Fibroblast of skin of abdomen (primary cell): ENCODE data around the gene PHLPP1. TPM values are rescaled to one million over a fixed set of nuclear protein-coding genes. Genes with fewer than 3 reads are reported as not detected.
"Not testable (repeated sequence)": the region's sequence is repeated elsewhere in the genome, so short reads cannot be mapped to it uniquely, and the experiment has no call there.

Experiments
- DNase-seq: peaks from one replicate; pipeline ENCODE4 v3.0.0-alpha.2; 2013
- polyA plus RNA-seq, 2 experiments: library from polyadenylated mRNA; unstranded; fragments of 120-200 nt; gene quantifications; one replicate each; pipeline ENCODE4 v1.2.1, GENCODE V29; 2013; ENCODE audit not compliant: insufficient read length in 2 of 2

The PHLPP1 gene
- polyA plus RNA-seq (2013, experiment 1 of 2; ENCODE audit: insufficient read length), result 4.1 TPM
- polyA plus RNA-seq (2013, experiment 2 of 2; ENCODE audit: insufficient read length), result 4.2 TPM

- DNase-seq, result no peak
These were observed at the start of gene PHLPP1 for GRCh38 chr18:62715436-62715758. PHLPP1 (plus strand) TSS chr18:62715541; CDS start chr18:62715684, 143 bp downstream.

GRCh38 chr18:62669225-62669624 is 46.1 kb upstream of the PHLPP1 start:
- no peak for DNase-seq

- no peak for DNase-seq
These were observed 44.8 kb upstream of the PHLPP1 start for GRCh38 chr18:62670573-62670972.

- DNase-seq, result no peak
These were observed 42.7 kb upstream of the PHLPP1 start for GRCh38 chr18:62672600-62672999.

GRCh38 chr18:62678847-62679485 is 36.4 kb upstream of the PHLPP1 start:
- no peak for DNase-seq

- DNase-seq, result no peak
These were observed 33.0 kb upstream of the PHLPP1 start for GRCh38 chr18:62682371-62682770.

GRCh38 chr18:62683935-62684334 is 31.4 kb upstream of the PHLPP1 start:
- DNase-seq, result no peak

- no peak for DNase-seq
These were observed 26.5 kb upstream of the PHLPP1 start for GRCh38 chr18:62688743-62689317.

GRCh38 chr18:62690236-62690815 is 25.0 kb upstream of the PHLPP1 start:
- no peak for DNase-seq

- no peak for DNase-seq
These were observed 21.7 kb upstream of the PHLPP1 start for GRCh38 chr18:62693659-62694058.

- no peak for DNase-seq
These were observed 17.7 kb upstream of the PHLPP1 start for GRCh38 chr18:62697636-62698035.

- no peak for DNase-seq
These were observed 13.1 kb upstream of the PHLPP1 start for GRCh38 chr18:62702259-62702658.

GRCh38 chr18:62706879-62707278 is 8.5 kb upstream of the PHLPP1 start:
- not testable (repeated sequence) for DNase-seq

- DNase-seq, result not testable (repeated sequence)
These were observed 5.4 kb upstream of the PHLPP1 start for GRCh38 chr18:62709908-62710307.

- peak; percentile 64 for DNase-seq
These were observed 4.9 kb upstream of the PHLPP1 start for GRCh38 chr18:62710417-62710816.

- DNase-seq, result no peak
These were observed 3.6 kb upstream of the PHLPP1 start for GRCh38 chr18:62711781-62712180.

GRCh38 chr18:62713651-62714247 is 1.6 kb upstream of the PHLPP1 start:
- no peak for DNase-seq

- peak; percentile 100 for DNase-seq
These were observed 488 bp upstream of the PHLPP1 start for GRCh38 chr18:62714671-62715435.

- peak; percentile 56 for DNase-seq
These were observed 646 bp downstream of the PHLPP1 start for GRCh38 chr18:62715759-62716615.

GRCh38 chr18:62716619-62717168 is 1.4 kb downstream of the PHLPP1 start:
- DNase-seq, result no peak

GRCh38 chr18:62717169-62717924 is 2.0 kb downstream of the PHLPP1 start:
- DNase-seq, result peak; percentile 59
